ENCODE data around the gene AFAP1. TPM values are rescaled to one million over a fixed set of nuclear protein-coding genes. Genes with fewer than 3 reads are reported as not detected.

AFAP1 gene
- polyA plus RNA-seq, 1 experiment, result 48.5 TPM

DNA sequence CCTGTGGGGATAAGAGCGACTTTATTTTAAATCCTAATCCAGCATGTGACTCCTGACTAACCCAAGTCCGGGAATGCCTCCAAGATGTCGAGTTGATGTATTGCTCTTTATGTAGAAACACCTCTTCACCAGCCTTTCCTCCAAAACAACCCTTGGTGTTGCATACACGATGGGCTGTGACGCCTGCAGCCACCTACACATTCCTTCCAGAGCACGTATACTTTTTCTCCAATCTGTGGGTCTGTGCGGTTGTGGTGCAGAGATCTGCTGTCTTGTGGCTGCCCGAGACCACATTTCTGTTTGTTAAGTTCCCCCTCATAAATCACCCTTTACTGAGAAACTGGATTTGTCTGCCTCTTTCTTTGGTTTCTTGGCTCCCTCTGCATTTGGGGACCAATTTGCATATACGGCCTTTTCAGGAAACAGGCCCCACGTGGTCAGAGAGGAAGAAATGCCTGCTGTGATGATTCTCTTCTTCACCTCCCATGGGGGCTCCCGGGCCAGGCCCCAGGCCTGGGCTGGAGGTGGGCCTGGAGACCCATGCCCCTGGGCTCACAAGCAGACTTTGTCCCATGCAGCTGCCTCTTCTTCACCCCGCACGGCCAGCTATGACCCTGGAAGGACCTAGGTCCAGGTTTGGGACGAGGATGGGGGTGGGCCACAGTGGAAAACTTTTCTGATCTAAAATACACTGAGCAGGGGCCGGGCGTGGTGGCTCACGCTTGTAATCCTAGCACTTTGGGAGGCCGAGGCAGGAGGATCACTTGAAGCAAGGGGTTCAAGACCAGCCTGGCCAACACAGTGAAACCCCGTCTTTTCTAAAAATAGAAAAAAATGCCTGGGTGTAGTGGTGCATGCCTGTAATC, 21.4 kb upstream of the AFAP1 start:
- DNase-seq (ENCODE audit: low read depth), result peak; percentile 95
- CTCF ChIA-PET, result interaction anchor here (1.3 kb wide), 1 partner anchor 159 kb away, joined by 3 read pairs; no protein-coding TSS in a partner anchor
- H3K36me3 ChIP-seq (ENCODE audit: control insufficient read depth, insufficient read depth, low read length), result no peaks in the 10 kb centered on the region
- no peak overlapping the region for H3K4me3 ChIP-seq (ENCODE audit: low read depth, low read length)
- POLR2A ChIA-PET, result no interaction called here
- peaks cover 4% of the 10 kb centered on the region; the same call in 1 of the 2 replicates for H3K27me3 ChIP-seq (ENCODE audit: control insufficient read depth, insufficient read depth, low read length)
- TF ChIP-seq CTCF (IDR thresholded peaks at IDR 0.05; ENCODE audit: insufficient read depth, low read depth, low read length), result no peak

DNA sequence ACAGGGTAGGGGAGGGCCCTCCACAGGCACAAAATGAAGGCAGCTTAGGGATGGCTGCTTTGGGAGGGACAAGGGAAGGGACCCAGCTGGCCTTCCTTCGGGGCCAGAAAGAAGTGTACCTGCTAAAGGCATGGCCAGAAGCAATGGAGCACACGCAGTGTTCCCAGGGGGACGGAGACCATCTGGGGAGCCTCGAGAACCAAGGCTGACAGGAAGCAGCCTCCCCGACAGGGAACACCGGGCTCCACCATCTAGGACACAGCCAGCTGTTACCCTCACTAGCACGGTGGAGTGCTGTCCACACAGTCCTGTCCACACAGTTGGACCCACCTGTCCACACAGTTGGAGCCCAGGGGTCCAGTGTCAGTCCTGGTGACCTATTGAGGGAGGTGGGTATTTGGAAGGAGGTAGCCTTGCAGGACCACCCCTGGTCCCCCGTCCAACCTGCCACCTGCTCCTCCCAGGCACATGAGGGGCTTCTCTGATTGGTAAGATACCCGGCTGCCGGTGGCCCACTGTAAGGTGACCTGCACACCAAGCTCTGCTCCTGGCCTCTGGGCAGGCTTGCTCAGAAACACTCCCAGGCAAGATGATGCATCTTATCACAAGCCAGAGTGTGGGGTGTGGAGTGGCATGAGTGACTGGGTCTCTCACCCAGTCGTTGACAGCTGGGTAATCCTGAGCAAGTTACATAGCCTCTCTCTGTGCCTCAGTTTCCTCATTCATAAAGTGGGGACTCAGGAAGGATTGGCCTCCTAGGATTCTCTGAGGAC, 20.5 kb upstream of the AFAP1 start:
- Histone ChIP-seq H3K36me3 (ENCODE audit: control insufficient read depth, insufficient read depth, low read length) (no peaks in the 10 kb centered on the region), H3K27me3 (ENCODE audit: control insufficient read depth, insufficient read depth, low read length) (0 out of 2 replicates have a peak, but pooled peaks cover 2% of the 10 kb centered on the region), H3K4me3 (ENCODE audit: low read depth, low read length) (no peak overlapping the region)
- POLR2A ChIA-PET, result no interaction called here
- CTCF ChIA-PET, result no interaction called here
- no peak for DNase-seq (ENCODE audit: low read depth)
- no peak for TF ChIP-seq CTCF (IDR thresholded peaks at IDR 0.05; ENCODE audit: insufficient read depth, low read depth, low read length)

DNA sequence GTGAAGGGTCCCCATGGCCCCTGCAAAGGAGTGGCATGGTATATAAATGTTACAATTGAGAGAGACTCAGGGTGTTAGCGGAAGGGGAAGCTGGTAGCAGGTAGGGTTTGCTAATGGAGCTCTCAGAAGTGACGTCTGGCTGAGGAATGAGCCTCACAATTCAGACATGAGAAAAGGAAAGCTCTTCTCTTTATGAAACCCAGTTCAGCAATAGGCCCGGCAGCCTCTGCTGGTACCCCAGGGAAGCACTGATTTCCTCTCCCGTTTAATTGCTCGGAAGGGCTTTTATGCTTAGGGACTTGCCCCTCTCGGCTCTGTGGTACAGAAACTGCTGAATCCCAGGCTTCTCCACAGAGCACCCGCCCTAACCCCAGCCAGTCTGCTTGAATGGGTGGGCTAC, 19.4 kb upstream of the AFAP1 start:
- ChIA-PET POLR2A (no interaction called here), CTCF (interaction anchor here (1.1 kb wide), 1 partner anchor 16 kb away, joined by 3 read pairs; no protein-coding TSS in a partner anchor)
- H3K27me3 ChIP-seq (ENCODE audit: control insufficient read depth, insufficient read depth, low read length), result 0 out of 2 replicates have a peak, but pooled peaks cover 2% of the 10 kb centered on the region
- no peak overlapping the region for H3K4me3 ChIP-seq (ENCODE audit: low read depth, low read length)
- no peaks in the 10 kb centered on the region for H3K36me3 ChIP-seq (ENCODE audit: control insufficient read depth, insufficient read depth, low read length)
- no peak for DNase-seq (ENCODE audit: low read depth)
- TF ChIP-seq CTCF (IDR thresholded peaks at IDR 0.05; ENCODE audit: insufficient read depth, low read depth, low read length), result no peak; the same call in 1 of the 2 replicates

GRCh38 chr4:7956934-7957656, 17.4 kb upstream of the AFAP1 start:
- ChIA-PET CTCF (interaction anchor here (0.9 to 1.4 kb wide), 3 partner anchors 17 to 155 kb away, joined by 3 to 4 read pairs (median 3); partner anchors contain the start of gene AFAP1), POLR2A (no interaction called here)
- no peak overlapping the region for H3K4me3 ChIP-seq (ENCODE audit: low read depth, low read length)
- no peak for DNase-seq (ENCODE audit: low read depth)
- no peak for TF ChIP-seq CTCF (IDR thresholded peaks at IDR 0.05; ENCODE audit: insufficient read depth, low read depth, low read length)
- H3K27me3 ChIP-seq (ENCODE audit: control insufficient read depth, insufficient read depth, low read length), result no peaks in the 10 kb centered on the region
- no peaks in the 10 kb centered on the region for H3K36me3 ChIP-seq (ENCODE audit: control insufficient read depth, insufficient read depth, low read length)

All from BJ (cell line).